DMS53 (cell line): ENCODE results near the gene ATP6V1C2.

Source experiments
- DNase-seq: peaks from one replicate; lab custom pipeline; 2025; lab: John Stamatoyannopoulos, UW

ATP6V1C2 gene

GRCh38 chr2:10732924-10733565, 11.6 kb downstream of the ATP6V1C2 start:
- DNase-seq, result peak; percentile 60

GRCh38 chr2:10733566-10733925, 12.1 kb downstream of the ATP6V1C2 start:
- peak; percentile 22 for DNase-seq

GRCh38 chr2:10733980-10734379, 12.6 kb downstream of the ATP6V1C2 start:
- no peak for DNase-seq

GRCh38 chr2:10738192-10738591, 16.8 kb downstream of the ATP6V1C2 start:
- no peak for DNase-seq

GRCh38 chr2:10740226-10740625, 18.8 kb downstream of the ATP6V1C2 start:
- DNase-seq, result no peak

GRCh38 chr2:10741139-10741538, 19.7 kb downstream of the ATP6V1C2 start:
- DNase-seq, result no peak

GRCh38 chr2:10742666-10743065, 21.2 kb downstream of the ATP6V1C2 start:
- no peak for DNase-seq

GRCh38 chr2:10750610-10751009, 29.2 kb downstream of the ATP6V1C2 start:
- no peak for DNase-seq

- DNase-seq, result no peak
Observed at GRCh38 chr2:10752236-10752635, 30.8 kb downstream of the ATP6V1C2 start.

- no peak for DNase-seq
Observed at GRCh38 chr2:10753156-10753555, 31.7 kb downstream of the ATP6V1C2 start.

- no peak for DNase-seq
Observed at GRCh38 chr2:10753876-10754275, 32.4 kb downstream of the ATP6V1C2 start.

- DNase-seq, result no peak
Observed at GRCh38 chr2:10755621-10756020, 34.2 kb downstream of the ATP6V1C2 start.

- no peak for DNase-seq
Observed at GRCh38 chr2:10757814-10758286, 36.4 kb downstream of the ATP6V1C2 start.

- no peak for DNase-seq
Observed at GRCh38 chr2:10759151-10759714, 37.8 kb downstream of the ATP6V1C2 start.

GRCh38 chr2:10760794-10761504, 39.5 kb downstream of the ATP6V1C2 start:
- DNase-seq, result no peak

GRCh38 chr2:10761591-10761990, 40.2 kb downstream of the ATP6V1C2 start:
- no peak for DNase-seq

GRCh38 chr2:10762651-10763460, 41.4 kb downstream of the ATP6V1C2 start:
- DNase-seq, result no peak

- DNase-seq, result no peak
Observed at GRCh38 chr2:10763461-10763800, 42.0 kb downstream of the ATP6V1C2 start.

GRCh38 chr2:10764096-10764785, 42.8 kb downstream of the ATP6V1C2 start:
- no peak for DNase-seq

GRCh38 chr2:10764896-10765295, 43.5 kb downstream of the ATP6V1C2 start:
- no peak for DNase-seq

- no peak for DNase-seq
Observed at GRCh38 chr2:10765461-10765860, 44.0 kb downstream of the ATP6V1C2 start.

- DNase-seq, result no peak
Observed at GRCh38 chr2:10765914-10766313, 44.5 kb downstream of the ATP6V1C2 start.
